CD4-positive, alpha-beta T cell (primary cell): ENCODE measurements around the gene KBTBD12. TPM values are rescaled to one million over a fixed set of nuclear protein-coding genes. Genes with fewer than 3 reads are reported as not detected.

Experiments
- ATAC-seq: fragments of 200-7000 bp; cut with Tn5 transposase; one replicate; pipeline ENCODE4 v1.10.0; 2022; ENCODE audit warnings: mild to moderate bottlenecking; ENCODE audit not compliant: poor library complexity
- CTCF ChIA-PET: fragments of 350-600 bp; sonication (Branson Sonifier 250); formaldehyde crosslinking; loops from one replicate; lab custom pipeline; 2021; ENCODE audit warnings: antibody characterized with exemption, inconsistent platforms; lab: Charles Lee
- POLR2A ChIA-PET: fragments of 350-600 bp; sonication (Branson Sonifier 250); formaldehyde crosslinking; loops from one replicate; lab custom pipeline; 2021; ENCODE audit warnings: antibody characterized with exemption, inconsistent platforms; lab: Charles Lee
- DNase-seq, 14 experiments: peaks; one replicate each; pipeline ENCODE4 v3.0.0-alpha.2; 2013 to 2020; ENCODE audit warnings: mixed read lengths in 2 of 14
- H3K27ac ChIP-seq, 2 donors: one replicate each; pipeline versions ENCODE4 v1.5.1 to v1.7.0; 2013; ENCODE audit warnings: low read length in 2 of 2, low read depth in 1 of 2, mild to moderate bottlenecking in 1 of 2
- H3K27me3 ChIP-seq, 2 experiments: 1 replicate in 1 of 2; 2 replicates in 1 of 2; pipeline versions ENCODE4 v1.6.1 to v1.7.0; 2013; ENCODE audit warnings: low read length in 2 of 2, control low read depth in 1 of 2, mild to moderate bottlenecking in 1 of 2, moderate library complexity in 1 of 2; ENCODE audit not compliant: insufficient read depth in 2 of 2, control insufficient read depth in 1 of 2
- H3K36me3 ChIP-seq: one replicate; pipeline ENCODE4 v1.6.1; 2013; ENCODE audit warnings: low read length, control low read depth; ENCODE audit not compliant: insufficient read depth
- H3K4me1 ChIP-seq: one replicate; pipeline ENCODE4 v1.6.1; 2013; ENCODE audit warnings: low read length, control low read depth; ENCODE audit not compliant: insufficient read depth
- H3K4me3 ChIP-seq: one replicate; pipeline ENCODE4 v1.5.1; 2013; ENCODE audit warnings: mild to moderate bottlenecking, low read length, moderate library complexity
- H3K9me3 ChIP-seq, 2 experiments: 1 replicate in 1 of 2; 2 replicates in 1 of 2; pipeline versions ENCODE4 v1.6.1 to v1.7.0; 2013; ENCODE audit warnings: low read length in 2 of 2, mild to moderate bottlenecking in 2 of 2, control low read depth in 1 of 2, moderate library complexity in 1 of 2; ENCODE audit not compliant: control insufficient read depth in 1 of 2, insufficient read depth in 1 of 2
- H3K27ac Mint-ChIP-seq: one replicate; pipeline ENCODE4 v1.8.0; 2020; ENCODE audit warnings: mixed read lengths
- H3K27me3 Mint-ChIP-seq: one replicate; pipeline ENCODE4 v1.8.0; 2021; ENCODE audit warnings: mixed read lengths
- H3K36me3 Mint-ChIP-seq: one replicate; pipeline ENCODE4 v1.8.0; 2021; ENCODE audit warnings: low read depth, mixed read lengths
- H3K4me1 Mint-ChIP-seq: one replicate; pipeline ENCODE4 v1.8.0; 2021; ENCODE audit warnings: low read depth, mixed read lengths
- H3K4me3 Mint-ChIP-seq: one replicate; pipeline ENCODE4 v1.8.0; 2020; ENCODE audit warnings: mild to moderate bottlenecking, mixed read lengths
- H3K9me3 Mint-ChIP-seq: one replicate; pipeline ENCODE4 v1.8.0; 2020; ENCODE audit warnings: mixed read lengths
- intact Hi-C, 2 experiments: fragments of 100-400 bp; cut with DNase I in 1 of 2; cut with micrococcal nuclease in 1 of 2; formaldehyde crosslinking; loops; one replicate each; pipeline versions ENCODE4 v1.15.1 to v1.9.0; 2023 to 2025; cut with DNase I, micrococcal nuclease
- total RNA-seq, 174 experiments: library from RNA in 2 of 174; stranded (reverse) in 2 of 174; gene quantifications; one replicate each; pipeline ENCODE4 v1.2.3 and lab custom pipeline; 2021 to 2026
- TF ChIP-seq, protein P1 (sequence below): fragments of 200-600 bp; IDR thresholded peaks from one replicate; pipeline ENCODE4 v1.8.0; 2022; ENCODE audit warnings: antibody characterized with exemption, mild to moderate bottlenecking

The KBTBD12 gene
- total RNA-seq, 2 experiments from 2014 or later = not detected

DNA sequence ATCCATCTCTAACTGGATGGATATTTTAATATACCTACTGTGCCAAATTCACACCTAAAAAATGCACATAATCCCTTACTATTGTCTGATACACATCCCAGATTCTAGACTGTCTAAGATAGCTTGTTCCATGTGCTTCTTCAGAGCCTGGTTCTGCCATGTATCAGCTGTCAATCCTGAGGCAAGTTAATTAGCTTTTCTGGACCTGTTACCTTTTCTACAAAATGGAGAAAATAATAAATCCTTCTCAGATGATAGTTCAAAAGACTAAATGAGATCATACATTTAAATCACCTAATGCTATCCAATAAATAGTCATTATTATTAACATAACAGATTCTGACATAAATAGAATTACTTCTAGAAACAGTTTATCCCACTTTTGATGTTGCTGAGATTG lies 66.1 kb downstream of the KBTBD12 start:
- DNase-seq (no peak), ATAC-seq (no peak)
- CTCF ChIA-PET = no interaction called here
- H3K27me3 Mint-ChIP-seq = peaks cover 5% of the 10 kb centered on the region
- H3K27ac Mint-ChIP-seq = no peak overlapping the region
- peaks cover 3% of the 10 kb centered on the region for H3K9me3 Mint-ChIP-seq
- Histone ChIP-seq H3K27me3 (peaks cover 0 to 3% of the 10 kb centered on the region in 2 experiments), H3K4me1 (no peaks in the 10 kb centered on the region), H3K9me3 (no peaks in the 10 kb centered on the region), H3K36me3 (no peaks in the 10 kb centered on the region), H3K27ac (no peak overlapping the region), H3K4me3 (no peak overlapping the region)
- intact Hi-C loops = no loop called here
- H3K4me1 Mint-ChIP-seq = no peaks in the 10 kb centered on the region
- POLR2A ChIA-PET = no interaction called here
- TF ChIP-seq, protein P1, sequence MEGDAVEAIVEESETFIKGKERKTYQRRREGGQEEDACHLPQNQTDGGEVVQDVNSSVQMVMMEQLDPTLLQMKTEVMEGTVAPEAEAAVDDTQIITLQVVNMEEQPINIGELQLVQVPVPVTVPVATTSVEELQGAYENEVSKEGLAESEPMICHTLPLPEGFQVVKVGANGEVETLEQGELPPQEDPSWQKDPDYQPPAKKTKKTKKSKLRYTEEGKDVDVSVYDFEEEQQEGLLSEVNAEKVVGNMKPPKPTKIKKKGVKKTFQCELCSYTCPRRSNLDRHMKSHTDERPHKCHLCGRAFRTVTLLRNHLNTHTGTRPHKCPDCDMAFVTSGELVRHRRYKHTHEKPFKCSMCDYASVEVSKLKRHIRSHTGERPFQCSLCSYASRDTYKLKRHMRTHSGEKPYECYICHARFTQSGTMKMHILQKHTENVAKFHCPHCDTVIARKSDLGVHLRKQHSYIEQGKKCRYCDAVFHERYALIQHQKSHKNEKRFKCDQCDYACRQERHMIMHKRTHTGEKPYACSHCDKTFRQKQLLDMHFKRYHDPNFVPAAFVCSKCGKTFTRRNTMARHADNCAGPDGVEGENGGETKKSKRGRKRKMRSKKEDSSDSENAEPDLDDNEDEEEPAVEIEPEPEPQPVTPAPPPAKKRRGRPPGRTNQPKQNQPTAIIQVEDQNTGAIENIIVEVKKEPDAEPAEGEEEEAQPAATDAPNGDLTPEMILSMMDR = no peak
- H3K4me3 Mint-ChIP-seq = no peak overlapping the region
- no peaks in the 10 kb centered on the region for H3K36me3 Mint-ChIP-seq

DNA sequence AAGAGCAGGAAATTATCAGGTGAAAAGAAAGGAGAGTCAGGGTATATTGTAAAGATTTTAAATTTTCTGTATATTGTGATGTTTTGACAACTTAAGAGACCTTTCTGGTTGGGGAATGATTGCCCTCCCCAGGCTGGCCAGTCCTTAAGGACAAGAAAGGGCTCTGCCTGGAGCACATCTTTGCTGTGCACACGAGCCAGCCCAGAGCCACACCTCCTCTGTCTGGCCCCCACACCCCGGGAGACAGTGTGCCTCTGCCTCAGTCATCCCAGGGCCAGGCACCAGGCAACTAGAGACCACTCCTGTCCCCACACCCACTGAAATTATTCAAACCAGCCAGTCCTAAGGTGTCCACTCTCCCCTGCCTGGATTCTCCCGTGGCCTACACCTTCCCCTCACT lies 67.1 kb downstream of the KBTBD12 start:
- ChIA-PET CTCF (no interaction called here), POLR2A (no interaction called here)
- Histone ChIP-seq H3K27me3 (peaks cover 0 to 3% of the 10 kb centered on the region in 2 experiments), H3K9me3 (no peaks in the 10 kb centered on the region), H3K4me1 (no peaks in the 10 kb centered on the region), H3K27ac (no peak overlapping the region), H3K36me3 (no peaks in the 10 kb centered on the region), H3K4me3 (no peak overlapping the region)
- no peaks in the 10 kb centered on the region for H3K36me3 Mint-ChIP-seq
- ATAC-seq = no peak
- no peak for DNase-seq
- H3K27ac Mint-ChIP-seq = no peak overlapping the region
- TF ChIP-seq, protein P1 = no peak
- no peak overlapping the region for H3K4me3 Mint-ChIP-seq
- peaks cover 2% of the 10 kb centered on the region for H3K27me3 Mint-ChIP-seq
- H3K9me3 Mint-ChIP-seq = peaks cover 3% of the 10 kb centered on the region
- H3K4me1 Mint-ChIP-seq = no peaks in the 10 kb centered on the region
- intact Hi-C loops = no loop called here

DNA sequence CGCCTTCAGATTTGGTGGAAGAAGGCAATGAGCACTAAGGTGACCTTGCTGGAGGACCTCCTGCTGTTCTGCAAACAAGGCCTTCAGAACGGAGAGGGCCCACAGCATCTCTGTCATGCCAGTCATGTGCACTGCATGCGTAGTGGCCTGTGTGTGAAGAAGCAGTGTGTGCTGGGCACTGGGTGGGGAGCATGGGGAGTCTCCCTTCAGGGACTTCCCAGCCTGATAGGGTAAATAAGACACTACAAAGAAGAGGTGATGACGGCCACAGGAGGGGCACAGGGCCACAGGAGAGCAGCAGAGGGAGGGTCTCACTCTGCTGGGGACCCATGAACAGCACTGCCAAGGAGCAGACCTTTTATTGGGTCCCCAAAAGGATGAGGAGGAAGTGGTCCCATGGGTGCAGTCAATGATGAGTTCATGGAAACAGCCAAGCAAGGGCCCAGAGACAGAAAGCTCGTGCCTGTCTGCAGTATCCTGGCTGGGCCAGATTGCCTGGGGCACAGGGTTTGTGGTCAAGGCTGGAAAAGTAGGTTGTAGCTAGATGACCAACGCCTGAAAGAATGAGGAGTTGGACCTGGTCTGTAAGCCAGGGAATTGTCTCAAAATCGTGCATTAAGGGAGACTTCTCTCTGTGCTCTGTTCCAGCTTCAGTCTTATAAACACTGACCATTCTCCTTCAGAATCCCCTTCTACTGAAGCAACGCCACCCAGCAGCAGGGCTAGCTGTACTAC lies 69.4 kb downstream of the KBTBD12 start:
- Mint-ChIP-seq H3K9me3 (no peaks in the 10 kb centered on the region), H3K36me3 (no peaks in the 10 kb centered on the region), H3K4me1 (no peaks in the 10 kb centered on the region), H3K4me3 (no peak overlapping the region), H3K27ac (no peak overlapping the region), H3K27me3 (no peaks in the 10 kb centered on the region)
- Histone ChIP-seq H3K36me3 (no peaks in the 10 kb centered on the region), H3K27ac (no peak overlapping the region), H3K4me3 (no peak overlapping the region), H3K4me1 (no peaks in the 10 kb centered on the region), H3K9me3 (no peaks in the 10 kb centered on the region), H3K27me3 (peaks cover 0 to 4% of the 10 kb centered on the region in 2 experiments)
- TF ChIP-seq, protein P1 = no peak
- intact Hi-C loops = no loop called here
- ChIA-PET POLR2A (no interaction called here), CTCF (no interaction called here)
- ATAC-seq = no peak
- no peak for DNase-seq
